GM19452 (cell line): ENCODE data around the gene TIGD2.
A peak's percentile ranks its signal among the peaks of the same experiment; 100 is the strongest.
"Not testable (repeated sequence)": the region's sequence is repeated elsewhere in the genome, so short reads cannot be mapped to it uniquely, and the experiment has no call there.

Source experiments
- ATAC-seq: cut with Tn5 transposase; IDR thresholded peaks from one replicate; pipeline ENCODE4 v1.9.1; 2021; ENCODE audit not compliant: unreplicated experiment

Gene TIGD2

GRCh38 chr4:89119166-89119565 is 7.8 kb downstream of the TIGD2 start:
- ATAC-seq, result no peak

DNA sequence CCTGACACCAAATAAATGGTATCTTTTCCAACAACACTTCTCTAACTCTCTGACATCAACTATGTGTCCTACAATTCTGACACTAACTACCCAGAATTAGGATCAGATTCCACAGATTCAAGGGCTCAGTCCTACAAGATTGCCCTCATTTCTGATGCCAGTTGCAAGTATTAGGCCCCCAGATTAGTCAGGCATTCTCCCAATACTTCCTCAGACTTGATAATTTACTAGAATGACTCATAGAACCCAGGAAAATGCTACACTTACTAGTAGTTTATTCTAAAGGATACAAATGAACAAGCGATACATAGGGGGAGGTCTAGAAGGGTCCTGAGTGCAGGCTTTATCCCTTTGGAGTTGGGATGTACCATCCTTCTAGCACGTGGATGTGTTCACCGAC is 8.5 kb downstream of the TIGD2 start:
- no peak for ATAC-seq

- ATAC-seq, result no peak
Measured at GRCh38 chr4:89121387-89122068, 10.2 kb downstream of the TIGD2 start.

DNA sequence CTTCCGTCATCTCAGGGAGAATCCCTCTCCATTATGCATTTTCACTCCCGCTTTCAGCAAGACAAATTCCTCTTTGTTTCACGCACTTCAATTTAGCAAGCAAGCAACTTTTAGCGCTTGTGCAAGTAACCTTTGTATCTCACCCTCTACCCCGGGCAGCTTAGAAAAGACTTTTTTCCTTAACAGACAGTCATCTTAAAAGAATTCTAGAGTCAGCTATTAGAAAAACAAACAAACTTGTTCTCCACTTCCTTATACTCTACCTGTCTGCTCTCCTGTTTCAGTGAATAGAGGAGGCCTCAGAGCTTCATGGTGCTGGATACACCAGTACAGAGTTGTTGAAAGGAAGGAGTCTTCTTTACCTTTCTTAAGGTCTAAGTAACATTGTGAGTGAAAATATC is 12.1 kb downstream of the TIGD2 start:
- ATAC-seq, result no peak

DNA sequence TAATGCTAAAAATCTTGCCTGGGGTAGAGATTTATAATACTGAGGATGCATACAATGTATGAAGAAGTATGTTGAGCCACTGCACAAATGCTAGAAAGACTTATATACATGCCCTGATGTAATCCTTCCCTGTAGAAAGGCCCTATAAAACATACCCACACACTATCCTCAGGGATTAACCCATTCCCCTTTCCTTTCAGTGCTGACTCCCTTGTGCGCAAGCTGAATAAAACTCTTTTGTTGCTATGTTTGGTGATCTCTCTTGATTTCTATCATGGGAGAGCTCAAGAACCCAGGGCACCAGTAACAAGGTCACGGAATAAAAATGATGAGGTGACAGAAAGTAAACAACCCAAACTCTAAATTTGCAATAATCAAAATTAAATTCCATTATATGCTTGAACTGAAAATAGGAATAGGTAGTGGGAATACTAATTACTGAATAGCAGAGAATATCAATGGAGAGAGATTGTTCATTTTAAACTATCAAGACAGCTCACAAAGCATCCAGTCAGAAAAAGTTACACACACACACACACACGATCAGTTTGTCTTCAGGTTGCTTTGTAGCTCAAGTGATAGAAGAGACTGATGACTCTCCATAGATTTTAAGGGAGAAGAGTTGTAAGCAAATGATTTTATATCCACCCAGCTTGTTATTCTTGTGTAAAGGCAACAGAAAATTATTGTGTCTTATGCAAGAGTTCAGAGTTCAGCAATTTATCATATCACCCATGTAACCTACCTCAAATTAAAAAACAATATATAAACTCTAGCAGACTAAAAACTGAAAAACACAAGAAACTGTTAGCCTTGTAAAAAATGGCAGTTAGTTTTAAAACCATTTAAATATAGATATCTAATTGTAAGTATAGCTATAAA is 14.8 kb downstream of the TIGD2 start:
- ATAC-seq, result no peak

DNA sequence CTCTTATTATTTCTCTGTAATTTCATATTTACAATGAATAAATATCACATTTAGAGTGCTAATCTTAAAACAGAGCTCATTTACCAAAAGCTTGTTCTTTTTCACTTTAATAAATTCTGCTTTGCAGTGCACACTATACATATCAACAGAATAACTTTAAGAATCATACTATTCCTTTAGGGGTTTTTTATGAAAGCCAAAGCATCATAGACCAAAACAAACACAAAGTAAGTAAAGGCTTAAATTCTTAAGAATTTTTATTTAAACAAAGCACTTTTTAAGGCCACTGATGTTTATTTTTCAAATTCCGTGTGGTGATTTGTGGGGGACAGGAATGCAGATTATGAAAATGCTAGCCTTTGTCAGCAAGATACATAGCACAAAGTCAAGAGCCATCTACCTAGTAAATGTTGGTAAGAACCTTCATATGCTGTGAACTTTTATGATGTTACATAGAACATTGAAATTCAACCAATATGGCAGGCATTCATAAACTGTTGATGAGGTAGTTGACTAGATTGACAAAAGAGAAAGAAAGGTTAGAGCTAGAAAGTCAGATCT is 17.8 kb downstream of the TIGD2 start:
- no peak for ATAC-seq

DNA sequence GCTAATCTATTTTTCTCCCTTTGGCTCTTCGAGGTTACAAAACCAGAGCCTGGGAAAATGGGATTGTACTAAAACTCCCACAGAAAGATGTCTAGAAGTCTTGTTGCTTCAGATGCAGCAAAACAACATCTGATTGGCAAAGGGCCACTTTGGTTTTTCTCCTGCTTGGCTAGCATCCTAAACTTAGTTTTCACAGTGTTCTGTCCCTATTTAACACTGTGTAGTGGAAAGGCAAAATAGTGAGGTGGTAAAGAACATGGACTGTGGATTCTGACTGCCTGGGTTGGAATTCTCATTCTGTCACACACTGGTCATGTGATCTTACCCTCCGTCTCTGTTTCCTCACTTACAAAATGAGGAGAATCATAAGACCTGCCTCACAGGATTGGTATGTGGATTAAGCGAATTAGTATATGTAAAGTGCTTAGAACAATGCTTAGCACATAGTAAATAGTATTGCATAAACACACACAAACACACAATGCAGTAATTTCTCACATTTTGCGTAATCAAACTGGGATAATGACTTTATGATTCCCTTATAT is 23.5 kb downstream of the TIGD2 start:
- no peak for ATAC-seq

GRCh38 chr4:89136525-89136924 is 25.2 kb downstream of the TIGD2 start:
- no peak for ATAC-seq

GRCh38 chr4:89137231-89137630 is 25.9 kb downstream of the TIGD2 start:
- ATAC-seq, result no peak

DNA sequence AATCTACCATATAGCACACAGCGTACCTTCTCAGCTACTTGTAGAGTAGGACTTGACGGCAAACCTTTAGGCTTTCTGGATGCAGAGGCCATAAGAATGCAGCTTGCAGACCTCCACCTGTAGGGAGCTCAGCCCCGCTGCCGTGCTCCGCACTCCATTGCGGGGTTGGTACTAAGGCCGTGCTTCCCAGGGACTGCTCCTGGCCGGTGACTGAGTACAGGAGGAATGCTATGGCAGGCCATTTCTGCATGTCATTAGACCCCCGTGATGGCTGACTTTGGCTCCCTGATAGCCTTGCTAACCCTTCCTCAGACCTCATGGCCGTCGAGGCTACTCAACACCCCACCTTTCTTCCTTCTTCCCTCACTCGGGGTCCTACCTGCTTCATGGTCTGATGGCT is 26.4 kb downstream of the TIGD2 start:
- ATAC-seq, result no peak

GRCh38 chr4:89140168-89140759 is 28.9 kb downstream of the TIGD2 start:
- no peak for ATAC-seq

DNA sequence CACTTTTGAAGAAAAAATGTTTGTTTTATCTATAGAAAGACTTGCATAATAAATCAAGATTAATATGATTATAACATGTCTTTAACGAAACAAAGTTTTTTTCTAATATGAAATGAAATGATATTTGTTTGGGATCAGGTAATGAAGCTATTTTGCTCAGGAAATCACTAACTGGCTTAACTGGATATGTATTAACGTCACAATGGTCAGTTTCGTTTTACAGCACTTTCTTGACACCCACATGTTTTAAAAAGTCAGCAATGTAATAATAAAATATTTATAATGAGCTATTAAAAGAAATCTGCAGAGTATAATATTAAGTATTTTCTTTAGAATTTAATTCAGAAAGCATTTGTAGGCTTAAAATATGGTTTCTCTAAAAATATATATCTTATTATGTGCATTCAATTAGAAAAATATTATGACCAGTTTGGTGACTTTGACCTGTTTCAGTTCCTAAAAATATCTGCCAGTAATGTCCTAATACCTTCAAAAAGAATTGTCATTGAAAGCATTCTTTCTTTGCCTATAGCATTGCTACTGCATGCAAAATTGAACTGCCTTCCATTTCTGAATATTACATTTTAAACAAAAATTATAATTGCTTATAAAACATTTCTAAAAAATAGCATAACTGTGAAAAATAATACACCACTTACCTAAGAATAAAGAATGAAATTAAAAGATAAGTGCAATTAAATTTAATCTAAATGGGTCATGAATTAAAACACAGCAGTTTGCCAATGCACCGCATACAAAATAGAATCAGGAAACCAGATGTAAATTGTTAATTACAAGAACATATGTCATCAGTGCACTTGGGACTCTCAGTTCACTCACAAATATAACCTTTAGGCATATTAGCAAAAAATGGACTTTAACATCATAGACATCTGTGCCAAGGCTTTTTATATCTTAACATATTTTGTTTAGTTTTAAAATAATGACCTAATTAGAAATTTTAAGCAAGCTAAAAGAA is 31.6 kb downstream of the TIGD2 start:
- ATAC-seq, result peak; percentile 87

DNA sequence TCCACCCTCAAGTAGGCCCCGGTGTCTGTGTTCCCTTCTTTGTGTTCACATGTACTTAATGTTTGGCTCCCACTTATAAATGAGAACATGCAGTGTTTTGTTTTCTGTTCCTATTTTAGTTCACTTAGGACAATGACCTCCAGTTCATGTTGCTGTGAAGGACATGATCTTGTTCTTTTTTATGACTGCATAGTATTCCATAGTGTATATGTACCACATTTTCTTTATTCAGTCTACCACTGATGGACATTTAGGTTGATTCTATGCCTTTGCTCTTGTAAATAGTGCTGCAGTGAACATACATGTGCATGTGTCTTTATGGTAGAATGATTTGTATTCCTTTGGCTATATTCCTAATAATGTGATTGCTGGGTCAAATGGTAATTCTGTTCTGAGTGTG is 33.3 kb downstream of the TIGD2 start:
- not testable (repeated sequence) for ATAC-seq

DNA sequence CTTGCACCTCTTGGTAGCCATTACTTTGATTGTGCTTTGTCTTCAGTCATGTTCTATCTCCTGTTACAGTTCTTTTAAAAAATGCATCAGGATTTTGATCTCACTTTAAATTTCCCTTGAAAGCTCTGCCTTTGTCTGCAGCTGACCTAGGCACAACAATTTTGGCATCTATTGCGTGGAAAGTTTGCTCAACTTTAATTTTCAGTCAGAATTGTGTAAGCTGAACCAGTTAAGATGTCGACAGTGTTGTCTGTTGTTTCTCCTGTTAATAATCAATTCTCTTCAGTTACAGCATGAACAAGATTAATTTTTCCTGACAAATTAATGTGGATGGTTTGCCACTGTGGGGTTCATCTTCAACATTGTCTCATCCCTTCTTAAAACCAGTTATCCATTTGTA is 34.9 kb downstream of the TIGD2 start:
- no peak for ATAC-seq

DNA sequence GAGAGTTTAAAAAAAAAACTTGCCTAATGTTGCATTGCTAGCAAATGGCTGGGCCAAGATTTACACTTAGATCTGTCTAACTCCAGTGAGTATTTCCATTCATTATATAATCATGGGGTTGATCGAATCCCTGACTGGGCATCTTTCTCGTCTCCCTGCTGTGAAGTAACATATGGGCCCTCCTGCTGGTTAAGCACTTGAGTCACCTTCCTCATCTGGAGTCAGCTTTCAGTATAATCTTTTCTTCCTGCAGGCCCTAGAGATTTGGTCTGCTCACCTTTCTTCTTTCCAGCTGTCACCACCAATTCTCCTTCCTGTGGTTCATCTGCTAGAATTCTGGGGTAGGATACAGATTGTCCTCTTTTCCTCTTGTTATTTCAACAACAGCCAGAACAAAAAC is 41.6 kb downstream of the TIGD2 start:
- no peak for ATAC-seq

DNA sequence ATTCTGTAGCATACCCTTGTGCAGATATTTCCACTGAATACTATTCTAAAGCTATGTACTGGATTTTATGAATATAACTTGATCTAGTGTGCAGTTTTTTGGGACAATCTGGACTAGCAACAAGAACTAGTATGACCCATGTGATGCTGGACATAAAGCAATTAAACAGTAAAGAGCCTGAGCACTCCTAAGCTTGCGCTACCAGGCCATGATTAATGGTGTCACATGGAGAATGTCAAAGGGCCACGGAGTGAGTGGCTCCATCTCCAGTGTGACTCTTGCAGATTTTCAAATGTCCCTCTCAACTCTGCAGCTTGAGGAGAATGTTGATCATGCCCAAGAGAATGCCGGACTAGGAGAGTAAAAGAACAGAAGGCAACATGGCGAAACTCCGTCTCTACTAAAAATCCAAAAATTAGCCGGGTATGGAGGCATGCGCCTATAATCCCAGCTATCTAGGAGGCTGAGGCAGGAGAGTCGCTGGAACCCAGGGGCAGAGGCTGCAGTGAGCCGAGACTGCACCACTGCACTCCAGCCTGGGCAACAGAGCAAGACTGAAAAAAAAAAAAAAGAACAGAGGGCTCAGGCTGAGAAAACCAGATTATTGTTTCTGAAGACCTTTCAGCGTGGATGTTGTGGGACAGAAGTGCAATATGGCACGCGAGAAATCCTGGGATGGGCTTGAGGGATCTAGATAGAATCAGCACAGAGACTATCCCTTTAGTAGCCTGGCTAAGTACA is 45.0 kb downstream of the TIGD2 start:
- no peak for ATAC-seq

GRCh38 chr4:89157488-89158024 is 46.2 kb downstream of the TIGD2 start:
- ATAC-seq, result no peak

DNA sequence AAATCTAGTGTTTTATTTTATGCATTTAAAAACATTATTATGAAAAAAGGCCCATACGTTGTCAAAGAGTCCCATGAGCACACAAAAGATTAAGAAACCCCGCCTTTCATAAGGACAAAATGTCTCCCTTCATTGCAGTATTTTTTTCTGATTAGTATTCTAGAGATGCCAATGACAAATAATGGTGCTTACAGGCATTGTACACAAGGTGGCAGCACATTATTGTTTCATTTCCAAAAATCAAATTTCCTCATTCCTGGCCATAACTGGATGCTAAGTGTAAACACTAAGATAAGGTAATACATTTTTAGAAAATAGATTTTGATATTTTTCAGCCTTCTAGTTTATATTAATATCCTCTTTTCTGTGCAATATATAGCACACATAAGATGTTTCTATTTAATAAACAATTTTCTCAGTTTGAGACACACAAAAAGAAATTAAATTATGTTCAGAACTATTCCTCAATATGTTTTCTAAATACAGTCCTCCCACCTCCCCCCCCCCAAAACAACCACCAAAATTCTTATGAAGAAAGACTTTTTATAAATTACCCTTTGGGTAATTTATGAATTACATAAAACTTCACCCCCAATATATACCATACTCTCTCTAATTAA is 47.7 kb downstream of the TIGD2 start:
- no peak for ATAC-seq

GRCh38 chr4:89160806-89161205 is 49.5 kb downstream of the TIGD2 start:
- no peak for ATAC-seq
